Spinal cord (tissue), 10 donors: ENCODE data around the gene ANKRD28. TPM values are rescaled to one million over a fixed set of nuclear protein-coding genes. Genes with fewer than 3 reads are reported as not detected.
A peak's percentile ranks its signal among the peaks of the same experiment; 100 is the strongest.

Experiments used
- DNase-seq, 6 donors: peaks; one replicate each; pipeline versions ENCODE4 v3.0.0 to v3.0.0-alpha.2; 2013 to 2015; ENCODE audit warnings: low spot score in 6 of 6, low read depth in 4 of 6
- H3K27ac ChIP-seq: one replicate; pipeline ENCODE4 v1.5.1; 2013; ENCODE audit warnings: low read depth, low read length, control low read depth
- H3K27me3 ChIP-seq: one replicate; pipeline ENCODE4 v1.6.1; 2013; ENCODE audit warnings: low read length; ENCODE audit not compliant: control insufficient read depth, insufficient read depth
- H3K36me3 ChIP-seq: one replicate; pipeline ENCODE4 v1.6.1; 2013; ENCODE audit warnings: low read length; ENCODE audit not compliant: control insufficient read depth, insufficient read depth
- H3K4me1 ChIP-seq: one replicate; pipeline ENCODE4 v1.6.1; 2013; ENCODE audit warnings: low read length; ENCODE audit not compliant: control insufficient read depth, insufficient read depth
- H3K4me3 ChIP-seq: one replicate; pipeline ENCODE4 v1.5.1; 2013; ENCODE audit warnings: low read depth, low read length, control low read depth
- H3K9me3 ChIP-seq: one replicate; pipeline ENCODE4 v1.6.1; 2013; ENCODE audit warnings: low read length; ENCODE audit not compliant: control insufficient read depth, insufficient read depth
- WGBS: methylation state at CpG from one replicate; pipeline ENCODE4 v1.1.5; 2013; ENCODE audit warnings: missing lambda C conversion rate; ENCODE audit not compliant: insufficient coverage; 5-methylcytosine and 5-hydroxymethylcytosine counted together
- polyA plus RNA-seq, 2 donors: library from polyadenylated mRNA; unstranded; fragments of 120-200 nt; gene quantifications; one replicate each; pipeline ENCODE4 v1.2.1, GENCODE V29; 2013; ENCODE audit not compliant: insufficient read length in 2 of 2
- total RNA-seq, 2 donors: library from RNA; depleted of rRNA in 1 of 2; stranded (reverse); fragments of 120-200 nt in 1 of 2; fragments of >200 nt in 1 of 2; gene quantifications; one replicate each; pipeline versions ENCODE4 v1.2.3 to v1.2.4, GENCODE V29; 2013 to 2014
- donor health status: healthy.

ANKRD28 gene
- total and polyA plus RNA-seq, 4 donors, result 37.8 to 89.3 (median 50.6) TPM

- no peaks in the 10 kb centered on the region for H3K27me3 ChIP-seq
- WGBS, result 100% methylated on average over 1 of the region's 3 CpGs
- no peaks in the 10 kb centered on the region for H3K36me3 ChIP-seq
- H3K4me1 ChIP-seq, result no peaks in the 10 kb centered on the region
- H3K4me3 ChIP-seq, result no peak overlapping the region
- H3K27ac ChIP-seq, result no peak overlapping the region
- DNase-seq, result no peak
- H3K9me3 ChIP-seq, result no peaks in the 10 kb centered on the region
Measured at GRCh38 chr3:15722877-15723623, 74.7 kb downstream of the ANKRD28 start.

- Histone ChIP-seq H3K27me3 (no peaks in the 10 kb centered on the region), H3K4me1 (no peaks in the 10 kb centered on the region), H3K4me3 (no peak overlapping the region), H3K36me3 (no peaks in the 10 kb centered on the region), H3K9me3 (no peaks in the 10 kb centered on the region), H3K27ac (no peak overlapping the region)
- WGBS, result no CpG with 5 or more reads among the region's 3 CpGs
- no peak for DNase-seq
Measured at GRCh38 chr3:15716178-15716577, 81.6 kb downstream of the ANKRD28 start.

GRCh38 chr3:15714448-15714847, 83.3 kb downstream of the ANKRD28 start:
- H3K4me1 ChIP-seq, result no peaks in the 10 kb centered on the region
- no CpG with 5 or more reads among the region's 4 CpGs for WGBS
- no peaks in the 10 kb centered on the region for H3K36me3 ChIP-seq
- H3K4me3 ChIP-seq, result no peak overlapping the region
- H3K27ac ChIP-seq, result no peak overlapping the region
- H3K9me3 ChIP-seq, result no peaks in the 10 kb centered on the region
- H3K27me3 ChIP-seq, result no peaks in the 10 kb centered on the region
- DNase-seq, result no peak

GRCh38 chr3:15713364-15713763, 84.4 kb downstream of the ANKRD28 start:
- no peaks in the 10 kb centered on the region for H3K36me3 ChIP-seq
- no peak overlapping the region for H3K4me3 ChIP-seq
- DNase-seq, result no peak
- no peaks in the 10 kb centered on the region for H3K9me3 ChIP-seq
- 84% methylated on average over 3 of the region's 5 CpGs for WGBS
- H3K27ac ChIP-seq, result no peak overlapping the region
- H3K4me1 ChIP-seq, result no peaks in the 10 kb centered on the region
- H3K27me3 ChIP-seq, result no peaks in the 10 kb centered on the region

- Histone ChIP-seq H3K27me3 (no peaks in the 10 kb centered on the region), H3K4me3 (no peak overlapping the region), H3K27ac (no peak overlapping the region), H3K4me1 (no peaks in the 10 kb centered on the region), H3K36me3 (no peaks in the 10 kb centered on the region), H3K9me3 (no peaks in the 10 kb centered on the region)
- peak in 1 of 6 donors; percentile 4 for DNase-seq
Measured at GRCh38 chr3:15711281-15711680, 86.5 kb downstream of the ANKRD28 start.

- H3K9me3 ChIP-seq, result no peaks in the 10 kb centered on the region
- no peak for DNase-seq
- peaks cover 3% of the 10 kb centered on the region for H3K36me3 ChIP-seq
- no peak overlapping the region for H3K4me3 ChIP-seq
- no peak overlapping the region for H3K27ac ChIP-seq
- no peaks in the 10 kb centered on the region for H3K4me1 ChIP-seq
- no CpG with 5 or more reads among the region's 1 CpG for WGBS
- H3K27me3 ChIP-seq, result no peaks in the 10 kb centered on the region
Measured at GRCh38 chr3:15708882-15709677, 88.7 kb downstream of the ANKRD28 start.

- H3K27me3 ChIP-seq, result no peaks in the 10 kb centered on the region
- no peak overlapping the region for H3K4me3 ChIP-seq
- no peaks in the 10 kb centered on the region for H3K4me1 ChIP-seq
- no CpG with 5 or more reads among the region's 1 CpG for WGBS
- H3K27ac ChIP-seq, result no peak overlapping the region
- no peaks in the 10 kb centered on the region for H3K9me3 ChIP-seq
- H3K36me3 ChIP-seq, result peaks cover 3% of the 10 kb centered on the region
- DNase-seq, result no peak
Measured at GRCh38 chr3:15707779-15708178, 90.0 kb downstream of the ANKRD28 start.

GRCh38 chr3:15703346-15703745, 94.4 kb downstream of the ANKRD28 start:
- H3K9me3 ChIP-seq, result no peaks in the 10 kb centered on the region
- no peak overlapping the region for H3K27ac ChIP-seq
- no peaks in the 10 kb centered on the region for H3K4me1 ChIP-seq
- no CpG with 5 or more reads among the region's 2 CpGs for WGBS
- DNase-seq, result no peak
- H3K36me3 ChIP-seq, result peaks cover 3% of the 10 kb centered on the region
- H3K4me3 ChIP-seq, result no peak overlapping the region
- H3K27me3 ChIP-seq, result no peaks in the 10 kb centered on the region

GRCh38 chr3:15694628-15695027, 103.2 kb downstream of the ANKRD28 start:
- peaks cover 4% of the 10 kb centered on the region for H3K4me1 ChIP-seq
- no peaks in the 10 kb centered on the region for H3K9me3 ChIP-seq
- peaks cover 12% of the 10 kb centered on the region for H3K36me3 ChIP-seq
- no peak overlapping the region for H3K4me3 ChIP-seq
- H3K27me3 ChIP-seq, result no peaks in the 10 kb centered on the region
- no CpG with 5 or more reads among the region's 1 CpG for WGBS
- peak in 1 of 6 donors; percentile 45 for DNase-seq
- no peak overlapping the region for H3K27ac ChIP-seq

GRCh38 chr3:15693355-15693754, 104.4 kb downstream of the ANKRD28 start:
- no peaks in the 10 kb centered on the region for H3K27me3 ChIP-seq
- no CpG with 5 or more reads among the region's 1 CpG for WGBS
- H3K36me3 ChIP-seq, result peaks cover 16% of the 10 kb centered on the region
- H3K27ac ChIP-seq, result peak overlapping the region; percentile 50
- H3K9me3 ChIP-seq, result no peaks in the 10 kb centered on the region
- H3K4me3 ChIP-seq, result no peak overlapping the region
- H3K4me1 ChIP-seq, result peaks cover 4% of the 10 kb centered on the region
- DNase-seq, result peak in 4 of 6 donors; percentile 15 to 75 (median 29)
